Urinary bladder (tissue), 4 donors: Measurements from ENCODE around the gene TRAPPC6A. TPM values are rescaled to one million over a fixed set of nuclear protein-coding genes. Genes with fewer than 3 reads are reported as not detected.

Experiments
- DNase-seq: peaks from one replicate; pipeline ENCODE4 v3.0.0-alpha.2; 2015; ENCODE audit errors: extremely low spot score
- H3K27ac ChIP-seq: one replicate; pipeline ENCODE4 v1.5.1; 2013; ENCODE audit warnings: low read depth, mild to moderate bottlenecking, moderate library complexity
- H3K36me3 ChIP-seq: one replicate; pipeline ENCODE4 v1.6.1; 2013; ENCODE audit warnings: mild to moderate bottlenecking, moderate library complexity; ENCODE audit not compliant: insufficient read depth
- H3K4me1 ChIP-seq: one replicate; pipeline ENCODE4 v1.6.1; 2013; ENCODE audit warnings: mild to moderate bottlenecking, moderate library complexity; ENCODE audit not compliant: insufficient read depth
- H3K4me3 ChIP-seq: one replicate; pipeline ENCODE4 v1.5.1; 2013; ENCODE audit warnings: low read depth, low read length
- WGBS: extraction: QIAGEN DNeasy Blood & Tissue Kit; methylation state at CpG from one replicate; pipeline ENCODE4 v1.1.7; 2013; 5-methylcytosine and 5-hydroxymethylcytosine counted together
- polyA plus RNA-seq: library from polyadenylated mRNA; stranded (reverse); fragments of 200-250 nt; gene quantifications from one replicate; pipeline ENCODE4 v1.2.3, GENCODE V29; 2013
- total RNA-seq: library from RNA; depleted of rRNA; stranded (reverse); fragments of >200 nt; gene quantifications from one replicate; pipeline ENCODE4 v1.2.3, GENCODE V29; 2014
- donor health status: healthy with polysubstance abuse.
- donor health status: healthy.

Gene TRAPPC6A
- total and polyA plus RNA-seq, 2 donors = 7.1 to 46.1 TPM

DNA sequence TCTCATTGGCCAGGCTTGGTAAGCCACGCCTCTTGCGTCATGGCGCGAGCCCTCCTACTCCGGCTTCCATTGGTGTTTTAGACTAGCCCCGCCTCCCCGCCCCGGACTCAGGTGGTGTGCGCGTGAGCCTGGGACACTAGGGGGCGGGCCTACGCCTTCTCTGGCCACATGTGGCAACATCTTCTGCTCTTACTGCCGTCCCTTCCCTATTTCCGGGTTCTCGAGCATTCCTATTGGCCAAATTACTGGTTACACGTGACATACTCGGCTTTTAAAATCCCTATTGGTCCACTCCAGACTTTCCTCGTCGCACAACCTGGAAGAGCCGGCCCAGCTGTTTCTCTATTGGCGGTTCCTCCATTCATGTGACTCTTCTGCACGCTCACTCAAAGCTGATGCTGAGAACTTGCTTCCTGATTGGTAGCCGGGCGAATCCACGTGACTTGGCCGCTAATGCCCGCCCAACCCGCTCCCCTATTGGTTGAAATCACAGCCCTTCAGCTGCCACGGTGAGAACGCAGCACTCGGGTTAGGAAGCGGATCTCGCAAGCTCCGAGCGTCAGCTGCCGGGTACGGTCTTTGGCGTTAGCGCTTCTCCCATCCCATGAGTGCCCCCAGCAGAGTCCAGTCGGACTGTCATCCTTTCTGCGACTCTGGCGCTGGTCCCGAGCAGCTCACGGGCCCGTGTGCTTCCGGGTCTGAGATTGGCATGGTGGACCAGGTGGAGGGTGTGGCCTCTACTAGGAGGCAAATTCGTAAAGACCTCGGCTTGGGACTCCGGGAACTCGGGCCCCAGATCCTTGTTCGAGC lies 430 bp upstream of the TRAPPC6A start, which contains the start of gene BLOC1S3:
TSS of gene BLOC1S3 (plus strand) at position 523 of the 810 bp plus-strand sequence. CDS start 513 bp downstream, outside the sequence.
- WGBS = under 1% methylated on average over 51 of the region's 51 CpGs
- H3K36me3 ChIP-seq = no peaks in the 10 kb centered on the region
- peak; percentile 100 for DNase-seq

GRCh38 chr19:45175515-45176345 lies 2.3 kb downstream of the TRAPPC6A start:
- Histone ChIP-seq H3K36me3 (no peaks in the 10 kb centered on the region), H3K4me1 (peaks cover 1% of the 10 kb centered on the region), H3K4me3 (no peak overlapping the region), H3K27ac (no peak overlapping the region)
- 82% methylated on average over 10 of the region's 10 CpGs for WGBS
- no peak for DNase-seq

More for the DNA sequence above, 430 bp upstream of the TRAPPC6A start, which contains the start of gene BLOC1S3:
- Histone ChIP-seq H3K27ac (peak within 1 kb of the TSS; percentile 89), H3K4me1 (peaks cover 1% of the 10 kb centered on the region), H3K4me3 (peak within 1 kb of the TSS; percentile 71)

- Histone ChIP-seq H3K4me3 (no peak overlapping the region), H3K27ac (no peak overlapping the region), H3K36me3 (no peaks in the 10 kb centered on the region), H3K4me1 (no peaks in the 10 kb centered on the region)
- WGBS = 79% methylated on average over 12 of the region's 12 CpGs
- DNase-seq = no peak
Observed at GRCh38 chr19:45173816-45174215, 4.2 kb downstream of the TRAPPC6A start.

- H3K27ac ChIP-seq = no peak overlapping the region
- DNase-seq = no peak
- H3K4me1 ChIP-seq = no peaks in the 10 kb centered on the region
- WGBS = 86% methylated on average over 17 of the region's 18 CpGs
- no peak overlapping the region for H3K4me3 ChIP-seq
- H3K36me3 ChIP-seq = no peaks in the 10 kb centered on the region
Observed at GRCh38 chr19:45172611-45173208, 5.3 kb downstream of the TRAPPC6A start.

- 77% methylated on average over 4 of the region's 4 CpGs for WGBS
- H3K4me1 ChIP-seq = no peaks in the 10 kb centered on the region
- H3K4me3 ChIP-seq = no peak overlapping the region
- H3K27ac ChIP-seq = no peak overlapping the region
- DNase-seq = no peak
- no peaks in the 10 kb centered on the region for H3K36me3 ChIP-seq
Observed at GRCh38 chr19:45172173-45172572, 5.9 kb downstream of the TRAPPC6A start.

DNA sequence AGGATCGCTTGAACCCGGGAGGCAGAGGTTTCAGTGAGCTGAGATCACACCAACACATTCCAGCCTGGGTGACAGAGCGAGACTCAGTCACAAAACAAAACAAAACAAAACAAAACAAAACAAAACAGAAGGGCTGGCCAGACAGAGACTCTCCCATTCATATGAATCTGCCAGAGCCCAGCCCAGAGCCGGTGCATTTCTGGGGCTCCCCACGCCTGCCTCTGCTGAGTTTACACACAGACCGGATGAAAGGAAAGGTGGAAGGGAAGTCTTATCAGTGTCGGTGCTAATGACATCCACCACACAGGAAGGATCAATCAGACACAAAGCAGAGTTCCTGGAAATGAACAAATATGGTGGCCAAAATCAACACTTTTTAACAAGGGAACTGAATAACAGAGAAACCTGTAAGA lies 6.8 kb downstream of the TRAPPC6A start:
- 43% methylated on average over 7 of the region's 7 CpGs for WGBS
- DNase-seq = no peak
- Histone ChIP-seq H3K4me3 (no peak overlapping the region), H3K27ac (no peak overlapping the region), H3K4me1 (no peaks in the 10 kb centered on the region), H3K36me3 (no peaks in the 10 kb centered on the region)

DNA sequence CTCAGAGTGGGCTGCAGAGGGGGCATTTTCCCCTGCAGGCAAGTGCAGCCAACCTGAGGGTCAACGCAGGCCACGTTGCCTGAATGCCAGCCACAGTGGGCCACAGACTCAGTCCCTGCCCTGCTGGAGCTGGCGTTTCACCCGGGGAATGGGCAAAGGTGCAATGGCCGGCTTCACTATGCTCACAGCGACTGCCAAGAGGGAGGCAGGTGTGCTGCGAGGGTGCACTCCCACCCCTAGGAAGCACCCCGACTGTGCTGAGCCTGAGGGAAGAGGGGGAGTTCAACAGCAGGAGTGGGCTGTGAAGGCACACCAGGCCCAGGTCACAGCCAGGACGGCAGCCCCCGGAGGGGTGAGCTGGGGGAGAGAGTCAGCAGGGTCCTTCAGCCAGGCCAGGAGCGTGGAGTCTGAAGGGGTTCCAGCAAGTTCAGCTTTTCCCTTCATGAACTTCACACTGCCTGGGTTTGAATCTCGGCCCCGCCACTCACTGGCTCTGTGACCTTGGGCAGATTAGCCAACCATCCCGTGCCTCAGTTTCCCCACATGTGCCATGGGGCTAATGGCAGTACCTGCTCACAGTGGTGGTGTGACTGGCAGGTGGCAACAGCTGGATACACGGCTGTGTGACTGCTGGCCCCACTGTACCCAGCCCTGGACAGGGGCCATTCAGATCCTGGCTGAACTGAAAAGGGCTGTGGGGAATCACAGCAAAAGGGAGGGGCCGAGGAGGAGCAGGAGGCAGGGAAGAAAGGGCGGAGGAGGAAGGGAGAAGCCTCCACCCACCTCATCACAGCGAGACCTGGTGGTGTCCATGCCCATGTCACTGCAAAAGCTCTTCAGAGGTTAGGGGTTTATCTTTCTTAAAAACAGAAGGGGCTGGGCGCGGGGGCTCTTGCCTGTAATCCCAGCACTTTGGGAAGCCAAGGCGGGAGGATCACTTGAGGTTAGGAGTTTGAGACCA lies 7.6 kb downstream of the TRAPPC6A start:
- no peak for DNase-seq
- H3K36me3 ChIP-seq = no peaks in the 10 kb centered on the region
- no peak overlapping the region for H3K4me3 ChIP-seq
- H3K27ac ChIP-seq = no peak overlapping the region
- H3K4me1 ChIP-seq = no peaks in the 10 kb centered on the region
- 83% methylated on average over 21 of the region's 21 CpGs for WGBS

- WGBS = 91% methylated on average over 10 of the region's 10 CpGs
Observed at GRCh38 chr19:45169602-45170001, 8.4 kb downstream of the TRAPPC6A start.

GRCh38 chr19:45168767-45169351 lies 9.2 kb downstream of the TRAPPC6A start:
- Histone ChIP-seq H3K36me3 (no peaks in the 10 kb centered on the region), H3K4me3 (no peak overlapping the region), H3K4me1 (no peaks in the 10 kb centered on the region), H3K27ac (no peak overlapping the region)
- 84% methylated on average over 16 of the region's 16 CpGs for WGBS
- DNase-seq = no peak

More at GRCh38 chr19:45169602-45170001, 8.4 kb downstream of the TRAPPC6A start:
- H3K4me3 ChIP-seq = no peak overlapping the region
- DNase-seq = no peak
- no peaks in the 10 kb centered on the region for H3K36me3 ChIP-seq
- no peaks in the 10 kb centered on the region for H3K4me1 ChIP-seq
- H3K27ac ChIP-seq = no peak overlapping the region

- Histone ChIP-seq H3K4me1 (no peaks in the 10 kb centered on the region), H3K27ac (no peak overlapping the region), H3K4me3 (no peak overlapping the region), H3K36me3 (no peaks in the 10 kb centered on the region)
- no peak for DNase-seq
- WGBS = 54% methylated on average over 14 of the region's 14 CpGs
Observed at GRCh38 chr19:45166723-45167252, 11.2 kb downstream of the TRAPPC6A start.

- WGBS = 31% methylated on average over 27 of the region's 27 CpGs
- peak; percentile 43 for DNase-seq
- Histone ChIP-seq H3K4me3 (no peak overlapping the region), H3K27ac (no peak overlapping the region), H3K36me3 (no peaks in the 10 kb centered on the region), H3K4me1 (no peaks in the 10 kb centered on the region)
Observed at GRCh38 chr19:45164577-45165335, 13.3 kb downstream of the TRAPPC6A start.
